Pulmonary artery endothelial cell (primary cell): Measurements from ENCODE around the gene TMC1. TPM values are rescaled to one million over a fixed set of nuclear protein-coding genes. Genes with fewer than 3 reads are reported as not detected.

Source experiments
- DNase-seq: peaks from one replicate; pipeline ENCODE4 v3.0.0-alpha.2; 2011; ENCODE audit warnings: low read depth, low spot score
- total RNA-seq: library from RNA; depleted of rRNA; stranded (reverse); fragments of >200 nt; gene quantifications from 2 replicates; pipeline ENCODE4 v1.2.3, GENCODE V29; 2014

Gene TMC1
- total RNA-seq, 1 donor from 2014 or later: 0.99 TPM

GRCh38 chr9:72601615-72602014 lies 80.2 kb downstream of the TMC1 start:
- no peak for DNase-seq

GRCh38 chr9:72612449-72612848 lies 91.0 kb downstream of the TMC1 start:
- no peak for DNase-seq

- DNase-seq: no peak
Observed at GRCh38 chr9:72614067-72614466, 92.7 kb downstream of the TMC1 start.

- no peak for DNase-seq
Observed at GRCh38 chr9:72615931-72616330, 94.5 kb downstream of the TMC1 start.

GRCh38 chr9:72618811-72619210 lies 97.4 kb downstream of the TMC1 start:
- DNase-seq: no peak

- DNase-seq: no peak
Observed at GRCh38 chr9:72622186-72622585, 100.8 kb downstream of the TMC1 start.

- DNase-seq: no peak
Observed at GRCh38 chr9:72623156-72623555, 101.7 kb downstream of the TMC1 start.

- DNase-seq: no peak
Observed at GRCh38 chr9:72627147-72627546, 105.7 kb downstream of the TMC1 start.

GRCh38 chr9:72627956-72628540 lies 106.6 kb downstream of the TMC1 start:
- DNase-seq: no peak

- DNase-seq: no peak
Observed at GRCh38 chr9:72633966-72634365, 112.6 kb downstream of the TMC1 start.

GRCh38 chr9:72635197-72635596 lies 113.8 kb downstream of the TMC1 start:
- DNase-seq: no peak

- DNase-seq: no peak
Observed at GRCh38 chr9:72636621-72637020, 115.2 kb downstream of the TMC1 start.

GRCh38 chr9:72643651-72644050 lies 122.2 kb downstream of the TMC1 start:
- no peak for DNase-seq

GRCh38 chr9:72646061-72646460 lies 124.7 kb downstream of the TMC1 start:
- no peak for DNase-seq

- DNase-seq: no peak
Observed at GRCh38 chr9:72648324-72649126, 127.1 kb downstream of the TMC1 start.

GRCh38 chr9:72649127-72649442 lies 127.7 kb downstream of the TMC1 start:
- DNase-seq: no peak

GRCh38 chr9:72650206-72650605 lies 128.8 kb downstream of the TMC1 start:
- no peak for DNase-seq

GRCh38 chr9:72656021-72656420 lies 134.6 kb downstream of the TMC1 start:
- DNase-seq: no peak

- DNase-seq: no peak
Observed at GRCh38 chr9:72657023-72657422, 135.6 kb downstream of the TMC1 start.

- no peak for DNase-seq
Observed at GRCh38 chr9:72658703-72659102, 137.3 kb downstream of the TMC1 start.

- DNase-seq: no peak
Observed at GRCh38 chr9:72661401-72662135, 140.2 kb downstream of the TMC1 start.

- DNase-seq: no peak
Observed at GRCh38 chr9:72665421-72665820, 144.0 kb downstream of the TMC1 start.

- DNase-seq: no peak
Observed at GRCh38 chr9:72667181-72667580, 145.8 kb downstream of the TMC1 start.
